Neural crest cell (in vitro differentiated cells): ENCODE measurements around the gene PMIS2. TPM values are rescaled to one million over a fixed set of nuclear protein-coding genes. Genes with fewer than 3 reads are reported as not detected.
"Not testable (repeated sequence)": the region's sequence is repeated elsewhere in the genome, so short reads cannot be mapped to it uniquely, and the experiment has no call there.

Experiments
- DNase-seq: peaks from one replicate; pipeline ENCODE4 v3.0.0; 2021; ENCODE audit warnings: low read depth, mixed read lengths, low spot score
- H3K27ac Mint-ChIP-seq: one replicate; pipeline ENCODE4 v1.8.0; 2021; ENCODE audit warnings: mild to moderate bottlenecking, mixed read lengths; ENCODE audit not compliant: unreplicated experiment
- H3K27me3 Mint-ChIP-seq: 2 replicates; pipeline ENCODE4 v1.8.0; 2021; ENCODE audit warnings: low read depth, mild to moderate bottlenecking, mixed read lengths
- H3K36me3 Mint-ChIP-seq: 2 replicates; pipeline ENCODE4 v1.8.0; 2021; ENCODE audit warnings: low read depth, mild to moderate bottlenecking, mixed read lengths
- H3K4me1 Mint-ChIP-seq: 2 replicates; pipeline ENCODE4 v1.8.0; 2021; ENCODE audit warnings: mixed read lengths
- H3K4me3 Mint-ChIP-seq: one replicate; pipeline ENCODE4 v1.8.0; 2021; ENCODE audit warnings: mild to moderate bottlenecking, mixed read lengths
- H3K9me3 Mint-ChIP-seq: 2 replicates; pipeline ENCODE4 v1.8.0; 2021; ENCODE audit warnings: mixed read lengths
- total RNA-seq: library from RNA; stranded (reverse); gene quantifications from 2 replicates; pipeline ENCODE4 v1.2.1, GENCODE V29; 2021
- TF ChIP-seq, protein P1 (sequence below): fragments of 200-600 bp; sonication (generic); conservative IDR thresholded peaks from 2 replicates; pipeline ENCODE4 v1.5.0; 2021; ENCODE audit warnings: antibody characterized with exemption, mild to moderate bottlenecking

Gene PMIS2
- total RNA-seq, 1 donor from 2014 or later, result not detected

DNA sequence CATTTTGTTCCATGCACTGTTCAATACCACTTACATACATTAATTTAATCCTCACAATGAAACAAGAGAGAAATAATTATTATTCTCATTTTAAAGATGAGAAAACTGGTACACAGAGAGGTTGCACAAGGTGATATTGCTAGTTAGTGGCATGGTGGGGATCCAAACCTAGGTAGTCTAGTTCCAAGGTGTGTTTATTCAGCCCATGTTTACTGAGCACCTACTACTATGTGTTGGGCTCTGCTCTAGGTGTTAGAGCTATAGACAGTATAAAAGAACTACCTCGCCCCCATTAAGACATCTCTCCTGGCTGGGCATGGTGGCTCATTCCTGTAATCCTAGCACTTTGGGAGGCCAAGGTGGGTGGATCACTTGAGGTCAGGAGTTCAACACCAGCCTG is 3.2 kb upstream of the PMIS2 start:
- Mint-ChIP-seq H3K4me3 (no peak overlapping the region), H3K27ac (no peak overlapping the region), H3K4me1 (no peaks in the 10 kb centered on the region), H3K9me3 (peaks cover 1% of the 10 kb centered on the region), H3K27me3 (peaks cover 48% of the 10 kb centered on the region), H3K36me3 (no peaks in the 10 kb centered on the region)
- TF ChIP-seq, protein P1, sequence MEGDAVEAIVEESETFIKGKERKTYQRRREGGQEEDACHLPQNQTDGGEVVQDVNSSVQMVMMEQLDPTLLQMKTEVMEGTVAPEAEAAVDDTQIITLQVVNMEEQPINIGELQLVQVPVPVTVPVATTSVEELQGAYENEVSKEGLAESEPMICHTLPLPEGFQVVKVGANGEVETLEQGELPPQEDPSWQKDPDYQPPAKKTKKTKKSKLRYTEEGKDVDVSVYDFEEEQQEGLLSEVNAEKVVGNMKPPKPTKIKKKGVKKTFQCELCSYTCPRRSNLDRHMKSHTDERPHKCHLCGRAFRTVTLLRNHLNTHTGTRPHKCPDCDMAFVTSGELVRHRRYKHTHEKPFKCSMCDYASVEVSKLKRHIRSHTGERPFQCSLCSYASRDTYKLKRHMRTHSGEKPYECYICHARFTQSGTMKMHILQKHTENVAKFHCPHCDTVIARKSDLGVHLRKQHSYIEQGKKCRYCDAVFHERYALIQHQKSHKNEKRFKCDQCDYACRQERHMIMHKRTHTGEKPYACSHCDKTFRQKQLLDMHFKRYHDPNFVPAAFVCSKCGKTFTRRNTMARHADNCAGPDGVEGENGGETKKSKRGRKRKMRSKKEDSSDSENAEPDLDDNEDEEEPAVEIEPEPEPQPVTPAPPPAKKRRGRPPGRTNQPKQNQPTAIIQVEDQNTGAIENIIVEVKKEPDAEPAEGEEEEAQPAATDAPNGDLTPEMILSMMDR, result no peak
- DNase-seq, result no peak

DNA sequence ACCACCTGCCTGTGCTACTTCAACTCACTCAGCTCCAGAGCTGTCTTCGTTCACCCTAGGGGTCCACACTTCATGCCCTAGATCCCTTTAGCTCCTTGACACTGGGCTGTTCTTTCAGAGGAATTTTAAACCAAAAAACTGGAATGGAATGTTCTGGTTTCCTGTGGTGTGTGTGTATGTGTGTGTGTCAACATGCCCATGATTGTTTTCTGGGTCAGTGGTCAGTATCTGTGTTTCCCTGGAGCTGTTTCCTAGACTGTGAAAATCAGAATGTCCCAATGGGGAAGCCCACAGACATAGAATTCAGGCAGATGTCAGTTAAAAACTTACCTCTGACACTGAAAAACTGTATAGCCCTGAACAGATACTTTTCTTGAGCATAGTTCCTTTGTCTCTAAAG is 1.3 kb downstream of the PMIS2 start:
- Mint-ChIP-seq H3K36me3 (no peaks in the 10 kb centered on the region), H3K4me1 (no peaks in the 10 kb centered on the region), H3K9me3 (no peaks in the 10 kb centered on the region), H3K4me3 (no peak overlapping the region), H3K27ac (no peak overlapping the region), H3K27me3 (peaks cover 64% of the 10 kb centered on the region)
- no peak for DNase-seq
- TF ChIP-seq, protein P1, result no peak

DNA sequence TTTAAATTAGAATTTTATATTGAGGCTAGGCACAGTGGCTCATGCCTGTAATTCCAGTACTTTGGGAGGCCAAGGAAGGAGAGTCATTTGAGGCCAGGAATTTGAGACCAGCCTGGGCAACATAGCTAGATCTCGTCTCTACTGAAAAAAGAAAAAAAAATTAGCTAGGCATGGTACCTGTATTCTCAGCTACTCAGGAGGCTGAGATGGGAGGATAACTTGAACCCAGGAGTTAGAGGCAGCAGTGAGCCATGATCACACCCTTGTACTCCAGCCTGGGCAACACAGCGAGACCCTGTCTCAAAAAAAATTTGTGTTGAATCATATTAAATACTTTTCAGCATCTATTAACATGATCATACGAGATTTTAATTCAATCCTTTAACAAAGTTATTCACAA is 4.9 kb downstream of the PMIS2 start:
- Mint-ChIP-seq H3K4me3 (no peak overlapping the region), H3K27ac (no peak overlapping the region)
- no peak for DNase-seq

DNA sequence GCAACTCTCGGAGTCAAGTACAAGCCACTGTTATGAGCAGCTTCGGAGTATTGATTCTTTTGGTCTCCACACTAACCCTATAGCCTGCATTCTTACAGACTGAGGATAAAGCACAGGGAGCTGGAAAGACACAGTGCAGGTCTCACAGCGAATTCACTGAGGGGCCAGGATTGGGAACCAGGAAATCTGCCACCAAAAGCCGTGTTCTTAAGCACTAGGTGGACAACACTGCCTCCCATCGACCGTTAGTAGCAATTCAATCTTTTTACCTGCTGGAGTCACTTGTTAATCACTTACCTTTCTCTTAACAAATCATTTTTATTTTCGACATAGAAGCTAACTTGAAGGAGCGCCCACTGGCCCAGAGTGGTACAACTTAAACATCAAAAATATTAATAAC is 6.3 kb downstream of the PMIS2 start:
- H3K4me1 Mint-ChIP-seq, result no peaks in the 10 kb centered on the region
- H3K9me3 Mint-ChIP-seq, result no peaks in the 10 kb centered on the region
- DNase-seq, result no peak
- no peaks in the 10 kb centered on the region for H3K36me3 Mint-ChIP-seq
- TF ChIP-seq, protein P1, result peak; percentile 67
- H3K27me3 Mint-ChIP-seq, result peaks cover 40% of the 10 kb centered on the region
- no peak overlapping the region for H3K4me3 Mint-ChIP-seq
- H3K27ac Mint-ChIP-seq, result no peak overlapping the region

More for the DNA sequence above, 4.9 kb downstream of the PMIS2 start:
- H3K36me3 Mint-ChIP-seq, result no peaks in the 10 kb centered on the region
- H3K4me1 Mint-ChIP-seq, result no peaks in the 10 kb centered on the region
- peaks cover 41% of the 10 kb centered on the region for H3K27me3 Mint-ChIP-seq
- no peaks in the 10 kb centered on the region for H3K9me3 Mint-ChIP-seq
- TF ChIP-seq, protein P1, result no peak

DNA sequence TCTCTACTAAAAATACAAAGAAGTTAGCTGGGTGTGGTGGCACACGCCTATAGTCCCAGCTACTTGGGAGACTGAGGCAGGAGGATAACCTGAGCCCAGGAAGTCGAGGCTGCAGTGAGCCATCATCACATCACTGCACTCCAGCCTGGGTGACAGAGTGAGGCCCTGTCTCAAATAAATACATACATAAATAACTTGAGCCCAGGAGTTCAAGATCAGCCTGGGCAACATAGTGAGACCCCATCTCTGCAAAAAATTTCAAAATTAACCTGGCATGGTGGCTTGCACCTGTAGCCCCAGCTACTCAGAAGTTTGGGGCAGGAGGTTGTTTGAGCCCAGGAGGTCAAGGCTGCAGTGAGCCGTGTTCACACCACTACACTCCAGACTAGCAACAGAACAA is 9.1 kb downstream of the PMIS2 start:
- H3K27ac Mint-ChIP-seq, H3K9me3 Mint-ChIP-seq, H3K36me3 Mint-ChIP-seq, H3K4me1 Mint-ChIP-seq, H3K4me3 Mint-ChIP-seq, DNase-seq: not testable (repeated sequence)
- peaks cover 40% of the 10 kb centered on the region for H3K27me3 Mint-ChIP-seq

DNA sequence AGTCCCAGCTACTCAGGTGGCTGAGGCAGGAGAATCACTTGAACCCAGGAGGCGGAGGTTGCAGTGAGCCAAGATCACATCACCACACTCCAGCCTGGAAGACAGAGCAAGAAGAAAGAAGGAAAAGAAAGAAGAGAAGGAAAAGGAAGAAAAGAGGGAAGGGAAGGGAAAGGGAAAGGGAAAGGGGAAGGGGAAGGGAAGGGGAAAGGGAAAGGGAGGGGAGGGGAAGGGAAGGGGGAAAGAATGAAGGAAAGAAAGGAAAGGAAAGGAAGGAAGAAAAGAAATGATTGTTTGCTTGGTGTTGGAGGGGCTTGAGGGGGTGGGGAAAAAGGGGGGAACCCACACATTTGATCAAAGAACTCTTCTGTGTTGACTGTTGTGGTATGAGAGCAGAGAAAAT is 10.0 kb downstream of the PMIS2 start:
- H3K27ac Mint-ChIP-seq, result no peak overlapping the region
- no peak overlapping the region for H3K4me3 Mint-ChIP-seq
- H3K9me3 Mint-ChIP-seq, result no peaks in the 10 kb centered on the region
- TF ChIP-seq, protein P1, result no peak
- peaks cover 42% of the 10 kb centered on the region for H3K27me3 Mint-ChIP-seq
- no peaks in the 10 kb centered on the region for H3K36me3 Mint-ChIP-seq
- no peak for DNase-seq
- H3K4me1 Mint-ChIP-seq, result no peaks in the 10 kb centered on the region
